Natural killer cell (primary cell): ENCODE measurements around the gene ZFR2. TPM values are rescaled to one million over a fixed set of nuclear protein-coding genes. Genes with fewer than 3 reads are reported as not detected.

Experiments used
- ATAC-seq, 3 donors: fragments of 150-1000 bp in 2 of 3; fragments of 200-7000 bp in 1 of 3; cut with Tn5 transposase; 1 replicate in 1 of 3; 2 replicates in 2 of 3; pipeline ENCODE4 v1.10.0; 2021; ENCODE audit warnings: mild to moderate bottlenecking in 2 of 3, moderate library complexity in 2 of 3
- DNase-seq, 2 donors: peaks; one replicate each; pipeline versions ENCODE4 v3.0.0 to v3.0.0-alpha.2; 2013 to 2021; ENCODE audit warnings: mixed read lengths in 1 of 2
- H3K27ac ChIP-seq: one replicate; pipeline ENCODE4 v1.5.1; 2013; ENCODE audit warnings: mild to moderate bottlenecking, low read length
- H3K27me3 ChIP-seq: one replicate; pipeline ENCODE4 v1.6.1; 2013; ENCODE audit warnings: low read length; ENCODE audit not compliant: control insufficient read depth, insufficient read depth
- H3K36me3 ChIP-seq: one replicate; pipeline ENCODE4 v1.6.1; 2013; ENCODE audit warnings: low read length; ENCODE audit not compliant: control insufficient read depth, insufficient read depth
- H3K4me1 ChIP-seq: one replicate; pipeline ENCODE4 v1.6.1; 2013; ENCODE audit warnings: low read length; ENCODE audit not compliant: control insufficient read depth, insufficient read depth
- H3K4me3 ChIP-seq: one replicate; pipeline ENCODE4 v1.5.1; 2013; ENCODE audit warnings: low read length
- H3K9me3 ChIP-seq: one replicate; pipeline ENCODE4 v1.6.1; 2013; ENCODE audit warnings: low read length; ENCODE audit not compliant: control insufficient read depth, insufficient read depth
- H3K27ac Mint-ChIP-seq, 2 donors: one replicate each; pipeline ENCODE4 v1.8.0; 2022; ENCODE audit warnings: mild to moderate bottlenecking in 2 of 2, mixed read lengths in 2 of 2, moderate library complexity in 1 of 2
- H3K27me3 Mint-ChIP-seq, 2 donors: one replicate each; pipeline ENCODE4 v1.8.0; 2022; ENCODE audit warnings: low read depth in 2 of 2, mixed read lengths in 2 of 2
- H3K36me3 Mint-ChIP-seq: one replicate; pipeline ENCODE4 v1.8.0; 2022; ENCODE audit warnings: mixed read lengths
- H3K4me1 Mint-ChIP-seq, 2 donors: one replicate each; pipeline ENCODE4 v1.8.0; 2022; ENCODE audit warnings: mixed read lengths in 2 of 2
- H3K4me3 Mint-ChIP-seq: one replicate; pipeline ENCODE4 v1.8.0; 2022; ENCODE audit warnings: mild to moderate bottlenecking, moderate library complexity, mixed read lengths
- H3K9me3 Mint-ChIP-seq, 2 donors: one replicate each; pipeline ENCODE4 v1.8.0; 2022; ENCODE audit warnings: mixed read lengths in 2 of 2
- CTCF ChIP-seq: fragments of 200-600 bp; IDR thresholded peaks from one replicate; pipeline ENCODE4 v1.8.0; 2022; ENCODE audit warnings: antibody characterized with exemption
- WGBS: methylation state at CpG from one replicate; pipeline ENCODE4 v1.1.7; 2013; ENCODE audit warnings: missing lambda C conversion rate; ENCODE audit not compliant: insufficient coverage; 5-methylcytosine and 5-hydroxymethylcytosine counted together
- intact Hi-C: fragments of 100-400 bp; cut with micrococcal nuclease; formaldehyde crosslinking; loops from one replicate; pipeline ENCODE4 v1.14.2; 2022
- total RNA-seq, 4 donors: library from RNA; stranded (reverse); fragments of 120-200 nt in 1 of 4; gene quantifications; one replicate each; pipeline versions ENCODE4 v1.2.3 to v1.2.4, GENCODE V29; 2013 to 2022

The ZFR2 gene
- total RNA-seq, 3 donors from 2014 or later (not counting 1 experiment from before 2014, with no cell fraction given), result 1.6 to 4.4 (median 1.7) TPM

- Histone ChIP-seq H3K36me3 (peaks cover 18% of the 10 kb centered on the region), H3K27me3 (no peaks in the 10 kb centered on the region), H3K27ac (no peak within 1 kb of the TSS), H3K9me3 (no peaks in the 10 kb centered on the region), H3K4me1 (peaks cover 5% of the 10 kb centered on the region), H3K4me3 (no peak within 1 kb of the TSS)
- Mint-ChIP-seq H3K27me3 (no peaks in the 10 kb centered on the region), H3K4me3 (no peak within 1 kb of the TSS), H3K27ac (no peak within 1 kb of the TSS), H3K9me3 (no peaks in the 10 kb centered on the region), H3K4me1 (peaks cover 0 to 25% of the 10 kb centered on the region in 2 donors), H3K36me3 (no peaks in the 10 kb centered on the region)
- WGBS, result 78% methylated on average over 22 of the region's 23 CpGs
- DNase-seq, result no peak
- ATAC-seq, result no peak
- no peak for TF ChIP-seq CTCF
- intact Hi-C loops, result no loop called here
These were observed 96.9 kb downstream of the ZFR2 start, which contains the start of gene RAX2 for GRCh38 chr19:3771906-3772455. RAX2 (minus strand) TSS chr19:3772228; CDS start chr19:3771742, 486 bp downstream.

- 92% methylated on average over 34 of the region's 35 CpGs for WGBS
- H3K36me3 ChIP-seq, result peaks cover 22% of the 10 kb centered on the region
- peaks cover 0 to 23% of the 10 kb centered on the region in 2 donors for H3K4me1 Mint-ChIP-seq
- no peak overlapping the region for H3K4me3 Mint-ChIP-seq
- H3K36me3 Mint-ChIP-seq, result no peaks in the 10 kb centered on the region
- no peak overlapping the region for H3K4me3 ChIP-seq
- H3K27ac Mint-ChIP-seq, result no peak overlapping the region
- no peaks in the 10 kb centered on the region for H3K27me3 Mint-ChIP-seq
- H3K9me3 Mint-ChIP-seq, result no peaks in the 10 kb centered on the region
- H3K27ac ChIP-seq, result no peak overlapping the region
- ATAC-seq, result no peak
- peaks cover 5% of the 10 kb centered on the region for H3K4me1 ChIP-seq
- TF ChIP-seq CTCF, result no peak
- H3K27me3 ChIP-seq, result no peaks in the 10 kb centered on the region
- no peak for DNase-seq
- intact Hi-C loops, result no loop called here
- H3K9me3 ChIP-seq, result no peaks in the 10 kb centered on the region
These were observed 97.6 kb downstream of the ZFR2 start for GRCh38 chr19:3771000-3771905.

- H3K27me3 Mint-ChIP-seq, result no peaks in the 10 kb centered on the region
- DNase-seq, result no peak
- H3K4me3 Mint-ChIP-seq, result no peak overlapping the region
- Histone ChIP-seq H3K36me3 (peaks cover 24% of the 10 kb centered on the region), H3K4me3 (no peak overlapping the region), H3K4me1 (no peaks in the 10 kb centered on the region), H3K9me3 (no peaks in the 10 kb centered on the region), H3K27ac (no peak overlapping the region), H3K27me3 (no peaks in the 10 kb centered on the region)
- H3K4me1 Mint-ChIP-seq, result peaks cover 0 to 20% of the 10 kb centered on the region in 2 donors
- no peaks in the 10 kb centered on the region for H3K9me3 Mint-ChIP-seq
- H3K27ac Mint-ChIP-seq, result no peak overlapping the region
- no peak for TF ChIP-seq CTCF
- intact Hi-C loops, result no loop called here
- no peaks in the 10 kb centered on the region for H3K36me3 Mint-ChIP-seq
- ATAC-seq, result peak in 1 of 3 donors; percentile 11
- WGBS, result 95% methylated on average over 53 of the region's 53 CpGs
These were observed 98.5 kb downstream of the ZFR2 start for GRCh38 chr19:3770136-3770999.
